OCI-LY7 (cell line): ENCODE measurements around the gene MAPT. TPM values are rescaled to one million over a fixed set of nuclear protein-coding genes. Genes with fewer than 3 reads are reported as not detected.

Experiments used
- Bru-seq: library from RNA; stranded (reverse); fragments of 400-500 nt; gene quantifications from one replicate; lab custom pipeline; 2021; lab: Mats Ljungman, UMichigan
- BruChase-seq, 2 experiments: library from RNA; stranded (reverse); fragments of 400-500 nt; gene quantifications; one replicate each; lab custom pipeline; 2021; lab: Mats Ljungman, UMichigan
- BruUV-seq: library from RNA; stranded (reverse); fragments of 400-500 nt; replicated peaks from 2 replicates; lab custom pipeline; 2021; lab: Mats Ljungman, UMichigan
- CTCF ChIA-PET: fragments of 300-600 bp; sonication (Branson Sonifier 250); formaldehyde crosslinking; loops from one replicate; lab custom pipeline; 2022; ENCODE audit warnings: antibody characterized with exemption; ENCODE audit not compliant: unreplicated experiment; lab: Charles Lee
- POLR2A ChIA-PET: fragments of 300-600 bp; sonication (Branson Sonifier 250); formaldehyde crosslinking; loops from one replicate; lab custom pipeline; 2022; ENCODE audit warnings: antibody characterized with exemption; lab: Charles Lee
- DNase-seq: peaks from one replicate; pipeline ENCODE4 v3.0.0-alpha.2; 2015; ENCODE audit warnings: low spot score
- H2AFZ ChIP-seq: fragments of 200-600 bp; sonication (generic), shearing (Covaris generic); 2 replicates; pipeline ENCODE4 v1.6.1; 2014; ENCODE audit warnings: mild to moderate bottlenecking, antibody characterized with exemption, low read length, moderate library complexity
- H3K27ac ChIP-seq: fragments of 200-600 bp; sonication (generic); 2 replicates; pipeline ENCODE4 v1.5.1; 2014; ENCODE audit warnings: mixed run types, low read depth, mild to moderate bottlenecking, moderate library complexity, low read length, inconsistent platforms; ENCODE audit not compliant: poor library complexity, severe bottlenecking
- H3K36me3 ChIP-seq: fragments of 200-600 bp; sonication (generic); 2 replicates; pipeline ENCODE4 v1.6.1; 2014; ENCODE audit warnings: mild to moderate bottlenecking, antibody characterized with exemption, low read length, moderate library complexity, mixed read lengths; ENCODE audit not compliant: insufficient read depth
- H3K4me1 ChIP-seq: fragments of 200-600 bp; sonication (generic); 2 replicates; pipeline ENCODE4 v1.5.1; 2014; ENCODE audit warnings: mild to moderate bottlenecking, low read length; ENCODE audit not compliant: insufficient read depth, poor library complexity, severe bottlenecking
- H3K4me2 ChIP-seq: fragments of 200-600 bp; sonication (generic); 2 replicates; pipeline ENCODE4 v1.6.1; 2014; ENCODE audit warnings: mild to moderate bottlenecking, low read length
- H3K4me3 ChIP-seq: fragments of 200-600 bp; sonication (generic); 2 replicates; pipeline ENCODE4 v1.5.1; 2014; ENCODE audit warnings: mild to moderate bottlenecking, low read depth, low read length; ENCODE audit not compliant: poor library complexity, severe bottlenecking
- H3K79me2 ChIP-seq: fragments of 200-600 bp; sonication (generic); 2 replicates; pipeline ENCODE4 v1.6.1; 2016; ENCODE audit warnings: low read depth, mild to moderate bottlenecking, low read length, moderate library complexity, mixed read lengths; ENCODE audit not compliant: insufficient read depth
- H3K9me2 ChIP-seq: fragments of 200-600 bp; sonication (generic); 2 replicates; pipeline ENCODE4 v1.6.1; 2016; ENCODE audit warnings: mild to moderate bottlenecking, low read length, mixed read lengths; ENCODE audit not compliant: insufficient read depth
- H3K9me3 ChIP-seq: fragments of 200-600 bp; sonication (generic); 2 replicates; pipeline ENCODE4 v1.6.1; 2014; ENCODE audit warnings: mild to moderate bottlenecking, mixed run types, low read length, mixed read lengths
- H4K20me1 ChIP-seq: fragments of 200-600 bp; sonication (generic); 2 replicates; pipeline ENCODE4 v1.6.1; 2014; ENCODE audit warnings: mild to moderate bottlenecking, antibody characterized with exemption, low read length, moderate library complexity, mixed read lengths; ENCODE audit not compliant: insufficient read depth
- EZH2phosphoT487 ChIP-seq: fragments of 200-600 bp; sonication (generic); IDR thresholded peaks from 2 replicates; pipeline ENCODE4 v1.6.1; 2018; ENCODE audit warnings: low read depth, borderline replicate concordance, mild to moderate bottlenecking, mixed run types, antibody characterized with exemption, low read length, moderate library complexity, mixed read lengths
- intact Hi-C: fragments of 100-400 bp; cut with micrococcal nuclease; formaldehyde crosslinking; loops from one replicate; pipeline ENCODE4 v1.10.0; 2022; ENCODE audit not compliant: unreplicated experiment
- long read RNA-seq: library from polyadenylated mRNA; stranded (forward); transcript quantifications from one replicate; pipeline ENCODE4 v2.0.0, GENCODE V29; 2022
- total RNA-seq, 2 experiments: library from RNA; depleted of rRNA in 1 of 2; stranded (reverse); fragments of >200 nt in 1 of 2; shearing (Covaris generic) in 1 of 2; gene quantifications; 2 replicates each; pipeline ENCODE4 v1.2.3, GENCODE V29; 2014 to 2022
- TF ChIP-seq, protein P1 (sequence below): fragments of 200-600 bp; sonication (generic); conservative IDR thresholded peaks from 2 replicates; pipeline ENCODE4 v1.5.1; 2014; ENCODE audit warnings: mild to moderate bottlenecking, antibody characterized with exemption, low read length, moderate library complexity, mixed read lengths

Gene MAPT
- 0.44 TPM in 1 of 2 replicates, not detected in the other for total RNA-seq (2014; rRNA removed; shearing (Covaris generic))
- not detected in 2 replicates for total RNA-seq (2022)
- percentile 3 among the genes with signal in this experiment for Bru-seq, nascent RNA
- BruChase-seq, experiment 1, labeled RNA remaining after a 6-hour chase = percentile 5 among the genes with signal in this experiment
- BruChase-seq, experiment 2, labeled RNA remaining after a 2-hour chase = percentile 1 among the genes with signal in this experiment
- long read RNA-seq, partial matches to known transcripts = 0 of 1 reads
- long read RNA-seq, other reads (novel, unspliced or antisense) = 1 of 1 reads

DNA sequence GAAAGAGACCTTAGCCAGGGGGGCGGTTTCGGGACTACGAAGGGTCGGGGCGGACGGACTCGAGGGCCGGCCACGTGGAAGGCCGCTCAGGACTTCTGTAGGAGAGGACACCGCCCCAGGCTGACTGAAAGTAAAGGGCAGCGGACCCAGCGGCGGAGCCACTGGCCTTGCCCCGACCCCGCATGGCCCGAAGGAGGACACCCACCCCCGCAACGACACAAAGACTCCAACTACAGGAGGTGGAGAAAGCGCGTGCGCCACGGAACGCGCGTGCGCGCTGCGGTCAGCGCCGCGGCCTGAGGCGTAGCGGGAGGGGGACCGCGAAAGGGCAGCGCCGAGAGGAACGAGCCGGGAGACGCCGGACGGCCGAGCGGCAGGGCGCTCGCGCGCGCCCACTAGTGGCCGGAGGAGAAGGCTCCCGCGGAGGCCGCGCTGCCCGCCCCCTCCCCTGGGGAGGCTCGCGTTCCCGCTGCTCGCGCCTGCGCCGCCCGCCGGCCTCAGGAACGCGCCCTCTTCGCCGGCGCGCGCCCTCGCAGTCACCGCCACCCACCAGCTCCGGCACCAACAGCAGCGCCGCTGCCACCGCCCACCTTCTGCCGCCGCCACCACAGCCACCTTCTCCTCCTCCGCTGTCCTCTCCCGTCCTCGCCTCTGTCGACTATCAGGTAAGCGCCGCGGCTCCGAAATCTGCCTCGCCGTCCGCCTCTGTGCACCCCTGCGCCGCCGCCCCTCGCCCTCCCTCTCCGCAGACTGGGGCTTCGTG lies at the start of gene MAPT:
Gene MAPT (plus strand): TSS at position 533 of the 763 bp plus-strand sequence. CDS start 67,784 bp downstream, outside the sequence.
- peak within 1 kb of the TSS; percentile 39; the same call in 1 of the 2 replicates for H2AFZ ChIP-seq
- TF ChIP-seq EZH2phosphoT487 = no peak
- TF ChIP-seq, protein P1, sequence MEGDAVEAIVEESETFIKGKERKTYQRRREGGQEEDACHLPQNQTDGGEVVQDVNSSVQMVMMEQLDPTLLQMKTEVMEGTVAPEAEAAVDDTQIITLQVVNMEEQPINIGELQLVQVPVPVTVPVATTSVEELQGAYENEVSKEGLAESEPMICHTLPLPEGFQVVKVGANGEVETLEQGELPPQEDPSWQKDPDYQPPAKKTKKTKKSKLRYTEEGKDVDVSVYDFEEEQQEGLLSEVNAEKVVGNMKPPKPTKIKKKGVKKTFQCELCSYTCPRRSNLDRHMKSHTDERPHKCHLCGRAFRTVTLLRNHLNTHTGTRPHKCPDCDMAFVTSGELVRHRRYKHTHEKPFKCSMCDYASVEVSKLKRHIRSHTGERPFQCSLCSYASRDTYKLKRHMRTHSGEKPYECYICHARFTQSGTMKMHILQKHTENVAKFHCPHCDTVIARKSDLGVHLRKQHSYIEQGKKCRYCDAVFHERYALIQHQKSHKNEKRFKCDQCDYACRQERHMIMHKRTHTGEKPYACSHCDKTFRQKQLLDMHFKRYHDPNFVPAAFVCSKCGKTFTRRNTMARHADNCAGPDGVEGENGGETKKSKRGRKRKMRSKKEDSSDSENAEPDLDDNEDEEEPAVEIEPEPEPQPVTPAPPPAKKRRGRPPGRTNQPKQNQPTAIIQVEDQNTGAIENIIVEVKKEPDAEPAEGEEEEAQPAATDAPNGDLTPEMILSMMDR = peak; percentile 81
- no peaks in the 10 kb centered on the region for H3K36me3 ChIP-seq
- H3K4me1 ChIP-seq = peaks cover 7% of the 10 kb centered on the region
- POLR2A ChIA-PET = no interaction called here
- CTCF ChIA-PET = no interaction called here
- peak; percentile 76 for DNase-seq
- peak within 1 kb of the TSS; percentile 59 for H3K4me3 ChIP-seq
- H3K4me2 ChIP-seq = peak within 1 kb of the TSS; percentile 56
- no peak within 1 kb of the TSS for H3K27ac ChIP-seq
- H3K9me3 ChIP-seq = no peaks in the 10 kb centered on the region
- H4K20me1 ChIP-seq = no peaks in the 10 kb centered on the region
- intact Hi-C loops = no loop called here
- no peaks in the 10 kb centered on the region for H3K9me2 ChIP-seq
- no TSS peak for BruUV-seq
- H3K79me2 ChIP-seq = no peaks in the 10 kb centered on the region

DNA sequence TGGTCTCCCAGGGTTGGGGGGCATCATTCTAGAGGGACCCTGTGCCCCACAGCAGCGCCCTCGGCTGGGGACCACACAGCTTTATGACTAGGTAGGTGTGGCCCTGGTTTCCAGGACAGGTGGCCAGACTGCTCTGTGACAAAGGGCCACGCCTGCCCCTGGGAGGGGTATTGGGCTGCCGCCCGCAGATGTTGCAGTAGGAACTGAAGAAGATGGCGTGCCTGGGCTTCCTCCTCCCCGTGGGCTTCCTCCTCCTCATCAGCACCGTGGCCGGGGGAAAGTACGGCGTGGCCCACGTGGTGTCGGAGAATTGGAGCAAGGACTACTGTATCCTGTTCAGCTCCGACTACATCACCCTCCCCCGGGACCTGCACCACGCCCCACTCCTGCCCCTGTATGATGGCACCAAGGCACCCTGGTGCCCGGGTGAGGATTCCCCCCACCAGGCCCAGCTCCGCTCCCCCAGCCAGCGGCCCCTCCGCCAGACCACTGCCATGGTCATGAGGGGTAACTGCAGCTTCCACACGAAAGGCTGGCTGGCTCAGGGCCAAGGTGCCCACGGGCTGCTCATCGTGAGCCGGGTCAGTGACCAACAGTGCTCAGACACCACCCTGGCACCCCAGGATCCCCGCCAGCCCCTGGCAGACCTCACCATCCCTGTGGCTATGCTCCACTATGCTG lies 49.5 kb upstream of the MAPT start, which contains the start of gene SPPL2C:
Gene SPPL2C (plus strand): TSS at position 187 of the 681 bp plus-strand sequence. CDS start 26 bp downstream, at position 213.
- Histone ChIP-seq H2AFZ (no peak within 1 kb of the TSS), H4K20me1 (no peaks in the 10 kb centered on the region), H3K4me1 (no peaks in the 10 kb centered on the region), H3K4me2 (no peak within 1 kb of the TSS), H3K4me3 (no peak within 1 kb of the TSS), H3K27ac (no peak within 1 kb of the TSS), H3K9me3 (no peaks in the 10 kb centered on the region), H3K79me2 (no peaks in the 10 kb centered on the region), H3K9me2 (no peaks in the 10 kb centered on the region), H3K36me3 (no peaks in the 10 kb centered on the region)
- ChIA-PET CTCF (no interaction called here), POLR2A (no interaction called here)
- no peak for TF ChIP-seq EZH2phosphoT487
- TF ChIP-seq, protein P1 = no peak
- intact Hi-C loops = no loop called here
- BruUV-seq = no TSS peak
- no peak for DNase-seq
